Ovary (tissue), 3 donors: ENCODE results near the gene RAB10.

Source experiments
- CTCF ChIP-seq, 3 donors: fragments of 450-650 bp in 2 of 3; fragments of 200-600 bp in 1 of 3; IDR thresholded peaks; one replicate each; pipeline versions ENCODE4 v1.5.1 to v1.8.0; 2016 to 2022; ENCODE audit warnings: antibody characterized with exemption in 3 of 3, mild to moderate bottlenecking in 1 of 3
- EP300 ChIP-seq: sonication (generic); formaldehyde crosslinking; IDR thresholded peaks from one replicate; pipeline ENCODE4 v1.6.1; 2017; ENCODE audit warnings: antibody characterized with exemption
- POLR2A ChIP-seq: fragments of 450-650 bp; IDR thresholded peaks from one replicate; pipeline ENCODE4 v1.6.1; 2017; ENCODE audit warnings: antibody characterized with exemption, mild to moderate bottlenecking, moderate library complexity
- donor health status: DM: no; HTN: no; CAD: no.

DNA sequence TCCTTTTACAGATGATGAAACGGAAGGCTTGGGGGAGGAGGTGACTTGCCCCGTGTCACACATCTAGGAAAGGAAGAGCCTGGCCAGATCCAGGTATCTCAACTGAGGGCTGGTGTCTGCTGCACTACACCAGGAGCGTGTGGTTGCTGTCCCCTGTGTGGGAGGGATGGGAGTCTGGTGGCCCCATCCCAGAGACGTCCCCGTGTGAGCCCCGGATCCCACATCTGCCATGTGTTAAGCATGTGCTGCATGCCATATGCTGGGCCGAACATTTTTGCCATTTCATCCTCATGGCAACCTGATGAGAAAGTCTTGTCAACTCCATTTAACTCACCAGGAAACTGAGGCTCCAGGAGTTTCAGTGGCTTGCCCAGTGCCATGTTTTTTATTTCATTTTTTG lies 143.2 kb downstream of the RAB10 start:
- no peak for TF ChIP-seq CTCF (IDR thresholded peaks at IDR 0.05)
- no peak for TF ChIP-seq POLR2A
- no peak for TF ChIP-seq EP300
